ENCODE measurements around the gene GABRB3. TPM values are rescaled to one million over a fixed set of nuclear protein-coding genes. Genes with fewer than 3 reads are reported as not detected.

The GABRB3 gene
- polyA plus RNA-seq, 2 of the 4 experiments (the other 2 are of a cell fraction): 81.9 to 129 TPM

DNA sequence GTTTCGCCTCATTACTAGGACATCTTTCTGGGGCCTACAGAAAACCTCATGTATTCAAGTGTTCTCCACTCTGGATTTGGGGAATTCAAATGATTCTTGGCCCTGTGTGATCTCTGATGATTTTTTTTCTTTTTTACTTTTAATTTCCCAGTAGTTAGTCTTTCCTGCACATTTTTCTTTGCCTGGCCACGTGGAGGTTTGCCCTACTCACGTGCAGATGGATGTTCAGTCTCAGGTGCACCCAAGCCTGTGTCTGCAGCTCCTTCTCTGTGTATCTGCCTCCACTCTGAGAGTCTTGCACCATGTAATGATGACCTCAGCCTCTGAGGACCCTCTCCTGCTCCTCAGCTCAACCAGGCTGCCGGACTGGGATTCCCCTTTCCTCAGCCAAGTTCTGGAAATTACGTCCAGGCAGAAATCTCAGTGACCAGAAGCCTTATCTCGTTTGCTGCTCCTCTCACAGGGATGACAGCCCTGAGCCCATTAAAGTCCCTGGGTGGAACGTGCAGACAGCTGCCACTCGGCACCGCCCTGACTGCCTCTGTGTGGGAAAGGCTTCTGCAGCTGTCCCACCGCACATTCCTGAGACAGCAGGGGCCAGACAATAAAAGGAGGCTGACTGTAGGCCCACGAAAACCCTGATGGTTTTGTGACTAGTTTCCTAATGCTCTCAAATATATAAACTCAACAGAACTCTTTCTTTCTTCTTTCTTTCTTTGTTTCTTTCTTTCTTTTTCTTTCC, 31.4 kb upstream of the GABRB3 start:
- H3K4me1 ChIP-seq: no peaks in the 10 kb centered on the region
- 41% methylated on average over 11 of the region's 11 CpGs for WGBS (ENCODE audit: missing lambda C conversion rate)
- H3K9me3 ChIP-seq: no peaks in the 10 kb centered on the region
- ChIA-PET POLR2A (no interaction called here), CTCF (interaction anchor here (0.6 to 1.3 kb wide), 3 partner anchors 17 to 68 kb away, joined by 3 to 4 read pairs (median 3); no protein-coding TSS in a partner anchor)
- FAIRE-seq (no peak), ATAC-seq (no peak), DNase-seq (ENCODE audit: low read depth in 1 of 2, low spot score in 1 of 2) (no peak)
- H3K4me3 ChIP-seq: no peak overlapping the region
- no peak overlapping the region for H3K4me2 ChIP-seq
- H3K27ac ChIP-seq: no peak overlapping the region
- TF ChIP-seq USF2 (IDR thresholded peaks at IDR 0.05): no peak
- no peak for TF ChIP-seq ESRRA (IDR thresholded peaks at IDR 0.05; ENCODE audit: borderline replicate concordance, low read length)
- no peak for TF ChIP-seq KDM1A (IDR thresholded peaks at IDR 0.05; ENCODE audit: low read depth)
- no peak for TF ChIP-seq POLR2A (IDR thresholded peaks at IDR 0.05; ENCODE audit: low read length)
- no peak for TF ChIP-seq EHMT2 (IDR thresholded peaks at IDR 0.05; ENCODE audit: low read depth)
- no peak for TF ChIP-seq RARB (CRISPR knock-in tag; IDR thresholded peaks at IDR 0.05)
- no peak for TF ChIP-seq NR3C1 (IDR thresholded peaks at IDR 0.05)
- TF ChIP-seq HDAC2 (IDR thresholded peaks at IDR 0.05): no peak

DNA sequence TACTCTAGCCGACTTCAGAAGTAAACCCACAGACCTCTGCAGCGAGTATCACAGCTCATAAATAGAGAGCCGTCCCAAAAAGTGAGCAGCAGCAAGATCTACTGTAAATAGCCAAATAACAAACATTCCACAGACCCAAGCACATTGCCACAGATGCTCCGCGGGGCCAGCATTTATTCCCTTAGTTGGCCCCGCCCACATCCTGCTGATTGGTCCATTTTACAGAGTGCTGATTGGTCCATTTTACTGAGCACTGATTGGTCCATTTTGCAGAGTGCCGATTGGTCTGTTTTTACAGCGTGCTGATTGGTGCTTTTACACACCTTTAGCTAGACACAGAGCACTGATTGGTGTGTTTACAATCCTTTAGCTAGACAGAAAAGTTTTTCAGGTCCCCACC, 17.3 kb upstream of the GABRB3 start:
- CTCF ChIA-PET: interaction anchor here (0.7 to 1.0 kb wide), 2 partner anchors 49 to 310 kb away, joined by 3 read pairs; no protein-coding TSS in a partner anchor
- WGBS (ENCODE audit: missing lambda C conversion rate): 67% methylated on average over 8 of the region's 8 CpGs
- FAIRE-seq: no peak

GRCh38 chr15:26781816-26782215, 8.9 kb upstream of the GABRB3 start:
- H3K27ac ChIP-seq: no peak overlapping the region
- CTCF ChIA-PET: no interaction called here
- ATAC-seq (no peak; a peak in 1 of 6 replicates), DNase-seq (ENCODE audit: low read depth in 1 of 2, low spot score in 1 of 2) (no peak), FAIRE-seq (no peak)
- no peak for TF ChIP-seq KDM1A (IDR thresholded peaks at IDR 0.05; ENCODE audit: low read depth)
- no peak for TF ChIP-seq POLR2A (IDR thresholded peaks at IDR 0.05; ENCODE audit: low read length)
- TF ChIP-seq NR3C1 (IDR thresholded peaks at IDR 0.05): no peak
- no peak for TF ChIP-seq HOXB5 (CRISPR knock-in tag; IDR thresholded peaks at IDR 0.05)
- TF ChIP-seq ZNF302 (CRISPR knock-in tag; IDR thresholded peaks at IDR 0.05): no peak
- TF ChIP-seq PHF8 (IDR thresholded peaks at IDR 0.05; ENCODE audit: borderline replicate concordance, low read depth): no peak
- no peak for TF ChIP-seq CHD4 (IDR thresholded peaks at IDR 0.05; ENCODE audit: borderline replicate concordance)
- TF ChIP-seq JUNB (IDR thresholded peaks at IDR 0.05): no peak
- no peak for TF ChIP-seq JUN (IDR thresholded peaks at IDR 0.05)
- no peak for TF ChIP-seq EHF (CRISPR knock-in tag; IDR thresholded peaks at IDR 0.05)
- WGBS (ENCODE audit: missing lambda C conversion rate): 56% methylated on average over 19 of the region's 24 CpGs
- H3K4me1 ChIP-seq: 0 out of 3 replicates have a peak, but pooled peaks cover 3% of the 10 kb centered on the region
- POLR2A ChIA-PET: no interaction called here
- H3K4me3 ChIP-seq: no peak overlapping the region
- no peak overlapping the region for H3K4me2 ChIP-seq
- no peaks in the 10 kb centered on the region for H3K9me3 ChIP-seq

More for the DNA sequence above, 17.3 kb upstream of the GABRB3 start:
- TF ChIP-seq HOXB5 (CRISPR knock-in tag; IDR thresholded peaks at IDR 0.05) (no peak), MAFK (IDR thresholded peaks at IDR 0.05; ENCODE audit: partially characterized antibody) (peak; percentile 23)
- peak in 1 of 2 experiments; percentile 5 for DNase-seq (ENCODE audit: low read depth in 1 of 2, low spot score in 1 of 2)
- H3K4me2 ChIP-seq: no peak overlapping the region
- no peak overlapping the region for H3K27ac ChIP-seq
- ATAC-seq: no peak
- POLR2A ChIA-PET: no interaction called here
- H3K4me3 ChIP-seq: no peak overlapping the region
- no peaks in the 10 kb centered on the region for H3K4me1 ChIP-seq
- H3K9me3 ChIP-seq: peaks cover 3% of the 10 kb centered on the region; the same call in 1 of the 3 replicates

DNA sequence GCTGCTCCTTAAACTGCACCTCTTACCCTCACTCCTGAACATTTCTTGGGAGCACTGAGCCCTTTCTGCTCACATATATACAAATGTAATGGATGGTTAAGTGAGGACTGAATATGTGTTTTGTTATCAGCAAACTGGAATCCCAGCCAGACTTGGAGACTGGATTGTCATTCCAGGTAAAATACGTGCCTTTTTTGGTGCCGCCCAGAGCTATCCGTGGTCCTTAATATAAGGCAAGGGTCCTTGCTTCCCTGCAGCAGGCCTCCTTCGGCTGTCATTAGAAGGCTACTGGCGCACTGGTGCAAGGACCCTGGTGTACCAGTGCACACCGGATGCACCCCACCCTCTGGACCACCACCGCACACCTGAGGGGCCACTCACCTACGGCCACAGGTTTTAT, 1.1 kb upstream of the GABRB3 start:
- peak overlapping the region; percentile 84 for H3K4me3 ChIP-seq
- H3K4me1 ChIP-seq: peaks cover 18% of the 10 kb centered on the region; the same call in 2 of the 3 replicates
- H3K9me3 ChIP-seq: no peaks in the 10 kb centered on the region
- ChIA-PET POLR2A (interaction anchor here (0.6 to 2.3 kb wide), 2 partner anchors 145 to 173 kb away, joined by 3 to 5 read pairs; no protein-coding TSS in a partner anchor), CTCF (interaction anchor here (1.2 kb wide), 1 partner anchor 145 kb away, joined by 3 read pairs; no protein-coding TSS in a partner anchor)
- WGBS (ENCODE audit: missing lambda C conversion rate): 67% methylated on average over 8 of the region's 8 CpGs
- DNase-seq (ENCODE audit: low read depth in 1 of 2, low spot score in 1 of 2) (peak; percentile 17 to 19), ATAC-seq (no peak; a peak in 1 of 6 replicates), FAIRE-seq (no peak)
- H3K27ac ChIP-seq: peak overlapping the region; percentile 83 to 97
- TF ChIP-seq ESRRA (IDR thresholded peaks at IDR 0.05; ENCODE audit: borderline replicate concordance, low read length) (no peak), REST (IDR thresholded peaks at IDR 0.05) (peak; percentile 86)
- peak overlapping the region; percentile 78 for H3K4me2 ChIP-seq
